Glomerular visceral epithelial cell (primary cell): ENCODE results near the gene LRRC2.
"Not testable (repeated sequence)": the region's sequence is repeated elsewhere in the genome, so short reads cannot be mapped to it uniquely, and the experiment has no call there.

Source experiments
- DNase-seq: peaks from one replicate; pipeline ENCODE4 v3.0.0-alpha.2; 2016; ENCODE audit errors: extremely low spot score

Gene LRRC2

DNA sequence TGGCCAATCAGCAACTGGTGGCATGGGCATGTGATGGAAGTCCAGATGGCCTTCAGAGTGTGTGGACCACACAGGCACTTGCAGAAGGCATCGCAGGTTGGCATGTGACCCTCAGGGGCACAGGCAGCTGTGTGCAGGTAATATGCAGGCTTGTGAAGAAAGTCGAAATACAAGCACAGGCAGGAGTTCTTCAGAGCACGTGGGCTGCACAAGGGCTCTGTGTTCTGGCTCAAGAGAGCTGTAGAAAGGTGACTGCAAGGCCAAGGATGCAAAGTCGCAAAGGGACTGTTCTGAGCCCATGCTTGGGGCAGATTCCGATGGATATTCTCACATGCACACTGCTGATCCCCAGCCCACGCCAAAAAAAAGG is 8.3 kb downstream of the LRRC2 start:
- DNase-seq: no peak

- DNase-seq: no peak
Measured at GRCh38 chr3:46553154-46553553, 12.9 kb downstream of the LRRC2 start.

- no peak for DNase-seq
Measured at GRCh38 chr3:46552538-46552937, 13.6 kb downstream of the LRRC2 start.

GRCh38 chr3:46551615-46552014 is 14.5 kb downstream of the LRRC2 start:
- no peak for DNase-seq

DNA sequence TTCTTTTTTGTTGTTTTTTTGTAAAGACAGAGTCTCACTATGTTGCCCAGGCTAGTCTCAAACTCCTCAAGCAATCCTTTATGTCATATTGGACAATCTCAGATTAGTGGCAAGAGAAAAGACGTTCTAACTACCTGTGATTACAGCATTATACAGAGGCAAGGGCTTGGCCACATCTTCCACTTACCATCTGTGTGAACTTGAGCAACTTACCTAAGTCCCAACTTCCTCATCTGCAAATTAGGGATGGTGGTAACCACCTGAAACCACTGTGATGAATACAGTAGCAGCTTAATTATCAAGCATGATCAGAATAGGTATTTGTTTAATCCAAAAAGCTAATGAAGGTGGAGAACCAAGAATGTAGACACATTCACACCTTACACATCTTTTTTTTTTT is 16.1 kb downstream of the LRRC2 start:
- DNase-seq: no peak

- DNase-seq: no peak
Measured at GRCh38 chr3:46549408-46549904, 16.6 kb downstream of the LRRC2 start.

DNA sequence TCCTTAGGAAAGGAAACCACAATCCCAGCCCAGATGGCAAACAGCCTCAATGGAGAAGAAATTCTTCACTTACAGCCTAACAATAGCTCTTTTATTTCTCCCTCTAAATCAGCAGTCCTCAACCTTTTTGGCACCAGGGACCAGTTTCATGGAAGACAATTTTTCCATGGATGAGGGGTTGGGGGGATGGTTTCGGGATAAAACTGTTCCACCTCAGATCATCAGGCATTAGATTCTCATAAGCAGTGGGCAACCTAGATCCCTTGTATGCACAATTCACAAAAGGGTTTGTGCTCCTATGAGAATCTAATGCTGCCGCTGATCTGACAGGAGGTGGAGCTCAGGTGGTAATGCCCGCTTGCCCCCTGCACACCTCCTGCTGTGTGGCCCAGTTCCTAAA is 17.5 kb downstream of the LRRC2 start:
- not testable (repeated sequence) for DNase-seq

- DNase-seq: no peak
Measured at GRCh38 chr3:46546896-46547440, 19.1 kb downstream of the LRRC2 start.

DNA sequence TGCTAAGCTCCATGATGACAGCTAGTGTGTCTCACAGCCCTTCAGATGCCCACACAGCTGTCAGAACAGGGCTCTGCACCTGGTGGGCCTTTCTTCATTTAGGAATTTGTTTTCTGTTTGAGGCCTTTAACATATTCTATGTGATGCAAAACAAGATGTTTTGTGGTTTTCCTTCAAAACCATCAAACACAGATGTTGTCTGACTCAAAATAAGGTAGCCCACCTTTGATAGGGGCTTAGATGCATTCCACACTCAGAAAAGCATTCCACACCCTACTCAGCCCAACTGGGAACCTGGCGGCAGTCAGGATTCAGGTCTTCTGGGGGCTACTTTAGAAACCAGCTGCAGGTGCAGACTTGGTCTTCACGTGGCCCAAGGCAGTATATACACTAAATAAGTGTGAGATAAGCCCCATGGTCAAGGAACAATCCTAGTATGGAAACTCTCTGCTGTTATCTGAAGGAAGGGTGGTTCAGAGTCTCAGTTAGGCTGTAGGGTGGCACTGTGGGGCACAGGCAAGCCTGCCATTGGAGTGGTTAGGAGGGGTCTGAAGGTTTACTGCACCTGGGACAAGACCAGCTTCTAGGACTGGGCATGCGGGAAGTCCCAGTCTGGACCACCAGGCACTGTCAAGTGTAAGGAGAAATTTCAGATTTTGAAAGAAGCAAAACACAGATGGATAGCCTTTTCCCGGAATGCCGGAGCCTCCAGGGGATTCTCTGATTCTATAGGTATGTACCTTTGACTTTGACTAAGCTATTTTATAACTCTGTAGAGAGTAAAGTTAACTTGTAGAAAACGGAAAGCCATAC is 20.1 kb downstream of the LRRC2 start:
- no peak for DNase-seq

DNA sequence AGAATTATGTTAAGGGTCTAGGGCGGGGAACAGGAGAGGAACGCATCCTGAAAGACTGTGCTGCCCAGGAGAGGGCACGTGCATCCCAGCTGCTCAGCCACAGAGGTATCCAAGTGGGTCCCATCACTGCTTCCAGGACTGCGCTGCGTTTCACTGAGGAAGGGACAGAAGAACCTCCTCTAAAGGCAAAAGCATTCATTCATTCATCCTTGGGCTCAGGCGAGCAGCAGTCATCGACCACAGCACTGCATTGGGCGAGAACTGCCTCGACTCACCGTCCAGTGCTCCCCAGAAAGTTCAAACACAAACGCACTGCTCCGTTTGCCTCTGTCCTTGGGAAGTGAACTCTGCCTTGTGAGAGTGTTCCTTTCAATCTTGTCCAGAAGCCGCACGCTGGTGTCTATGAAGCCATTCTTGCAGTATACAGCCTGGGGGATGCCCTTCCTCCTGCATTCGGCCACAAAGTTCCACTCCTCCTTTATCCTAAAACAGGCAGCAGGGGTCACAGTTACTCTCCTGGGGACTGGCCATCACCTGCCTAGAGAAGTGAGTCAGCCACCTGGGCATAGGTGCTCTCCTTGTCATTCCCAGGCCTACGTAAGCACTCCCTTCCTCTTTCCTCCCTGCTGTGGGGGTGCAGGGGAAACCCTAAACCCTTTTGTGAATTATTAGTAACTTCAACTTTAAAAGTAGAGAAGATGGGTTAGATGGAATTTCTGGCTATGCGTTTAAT is 21.2 kb downstream of the LRRC2 start:
- no peak for DNase-seq

- DNase-seq: no peak
Measured at GRCh38 chr3:46542801-46543201, 23.3 kb downstream of the LRRC2 start.

DNA sequence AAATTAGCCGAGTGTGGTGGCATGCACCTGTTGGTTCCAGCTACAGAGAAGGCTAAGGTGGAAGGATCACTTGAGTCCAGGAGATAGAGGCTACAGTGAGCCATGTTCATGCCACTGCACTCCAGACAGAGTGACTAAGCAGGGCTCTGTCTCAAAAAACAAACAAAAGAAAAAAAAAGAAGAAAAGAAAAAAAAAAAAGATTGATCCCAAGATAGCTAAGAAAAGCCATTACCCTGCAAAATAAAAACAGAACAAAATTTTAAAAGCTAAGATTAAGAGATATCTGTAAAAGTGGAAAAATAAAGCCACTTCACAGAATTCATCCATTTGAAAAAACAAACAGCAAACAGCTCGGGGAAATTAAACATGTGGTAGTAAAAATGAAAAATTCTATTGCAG is 23.8 kb downstream of the LRRC2 start:
- DNase-seq: no peak

DNA sequence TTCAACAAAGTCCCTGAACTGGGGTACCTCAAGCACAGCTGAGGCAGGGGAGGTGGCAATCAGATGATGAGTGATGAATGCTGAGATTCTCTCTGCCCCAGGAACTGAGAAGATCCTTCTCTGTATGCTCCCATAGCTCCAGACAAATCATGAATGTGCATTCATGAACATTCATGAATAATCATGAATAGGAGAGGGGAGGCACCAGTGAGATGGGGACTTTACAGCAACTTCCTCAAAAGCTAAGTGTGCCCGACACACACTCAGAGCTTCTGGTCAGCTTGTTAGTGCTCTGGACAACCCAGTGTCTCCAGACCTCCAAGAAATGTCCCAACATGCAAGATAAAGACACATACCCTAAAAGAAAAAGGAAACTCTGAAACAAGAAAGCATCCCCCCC is 24.3 kb downstream of the LRRC2 start:
- no peak for DNase-seq

DNA sequence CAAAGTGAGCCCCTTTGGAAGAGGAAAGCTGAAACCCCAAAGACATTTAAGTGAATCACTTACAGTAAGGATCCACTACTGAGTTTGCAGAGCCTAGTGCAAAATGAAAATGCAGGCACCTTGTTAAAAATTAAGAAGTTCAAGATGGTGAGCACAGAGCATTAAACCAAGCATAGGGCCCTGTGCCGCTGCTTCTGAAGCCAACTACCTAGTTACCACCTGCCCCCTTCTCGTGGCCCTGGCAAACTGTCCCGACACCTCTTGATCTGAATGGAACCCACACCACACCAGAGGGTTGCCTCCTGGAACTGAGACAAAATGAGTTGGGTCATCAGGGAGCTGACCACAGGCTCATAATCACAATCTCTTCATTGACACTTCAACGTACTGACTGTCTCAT is 25.6 kb downstream of the LRRC2 start:
- DNase-seq: no peak

DNA sequence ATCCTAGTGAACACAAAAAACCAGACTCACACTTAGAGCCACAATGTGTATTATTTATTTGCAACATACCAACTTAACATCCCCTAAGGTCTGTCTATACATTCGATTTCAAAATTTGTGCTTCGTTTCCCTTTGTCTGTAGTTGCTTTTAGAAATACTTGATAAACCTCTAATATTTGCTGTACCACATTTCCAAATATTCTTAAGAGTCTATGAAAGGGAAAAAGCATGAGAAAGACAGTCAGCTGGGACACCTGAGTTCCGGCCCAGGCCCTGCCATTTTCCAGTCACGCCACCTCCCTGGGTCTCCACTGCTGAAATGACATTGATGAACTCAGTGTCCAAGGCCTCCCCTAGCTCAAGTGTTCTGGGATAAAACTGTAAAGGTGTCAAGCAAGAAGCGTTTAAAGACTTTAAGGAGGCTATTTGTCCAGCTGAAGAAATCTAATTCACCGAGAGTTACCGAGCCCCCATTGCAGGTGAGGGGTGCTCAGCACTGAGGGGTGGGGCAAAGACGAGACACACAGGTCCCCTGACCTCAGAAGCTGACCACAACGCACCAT is 26.6 kb downstream of the LRRC2 start:
- no peak for DNase-seq

DNA sequence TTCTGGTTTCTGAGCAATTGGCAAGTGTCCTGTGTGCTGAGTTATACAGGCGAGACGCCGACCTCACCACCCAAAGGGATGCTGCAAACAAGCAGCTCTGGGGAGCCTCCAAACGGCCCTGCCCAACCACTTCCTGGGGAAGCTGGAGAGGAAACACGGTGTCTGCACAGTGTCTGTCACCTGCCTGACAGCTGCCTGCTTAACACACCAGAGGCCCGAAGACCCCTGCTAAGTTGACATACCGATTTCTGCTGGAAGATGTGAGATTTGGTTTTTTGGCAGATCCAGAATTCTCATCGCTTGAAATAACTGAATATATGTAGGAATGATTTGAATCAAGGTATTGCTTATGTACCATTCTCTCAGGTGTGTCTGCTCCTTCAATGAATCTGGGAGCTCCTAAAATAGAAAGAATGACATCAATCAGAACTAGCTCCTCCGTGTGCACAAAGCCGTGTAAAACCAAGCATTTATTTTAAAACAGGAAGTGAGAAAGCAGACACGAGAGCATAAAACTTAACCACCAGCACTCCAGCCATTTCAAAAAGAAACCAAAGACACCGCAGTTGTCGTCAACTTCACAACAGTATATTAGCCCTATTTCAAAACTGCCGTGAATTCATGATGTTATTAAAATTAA is 27.2 kb downstream of the LRRC2 start:
- no peak for DNase-seq

- not testable (repeated sequence) for DNase-seq
Measured at GRCh38 chr3:46538425-46538802, 27.7 kb downstream of the LRRC2 start.

- DNase-seq: no peak
Measured at GRCh38 chr3:46537779-46538178, 28.3 kb downstream of the LRRC2 start.

- no peak for DNase-seq
Measured at GRCh38 chr3:46537316-46537715, 28.8 kb downstream of the LRRC2 start.

- no peak for DNase-seq
Measured at GRCh38 chr3:46536758-46537157, 29.3 kb downstream of the LRRC2 start.

- DNase-seq: no peak
Measured at GRCh38 chr3:46535746-46536145, 30.4 kb downstream of the LRRC2 start.

- DNase-seq: no peak
Measured at GRCh38 chr3:46533091-46533490, 33.0 kb downstream of the LRRC2 start.
